Activated CD8-positive, alpha-beta memory T cell treated with anti-CD3 and anti-CD28 coated beads for 24 hours (primary cell): ENCODE data around the gene TMEM63B.
A peak's percentile ranks its signal among the peaks of the same experiment; 100 is the strongest.
"Not testable (repeated sequence)": the region's sequence is repeated elsewhere in the genome, so short reads cannot be mapped to it uniquely, and the experiment has no call there.

Source experiments
- DNase-seq: peaks from one replicate; pipeline ENCODE4 v3.0.0-alpha.2; 2020

The TMEM63B gene

DNA sequence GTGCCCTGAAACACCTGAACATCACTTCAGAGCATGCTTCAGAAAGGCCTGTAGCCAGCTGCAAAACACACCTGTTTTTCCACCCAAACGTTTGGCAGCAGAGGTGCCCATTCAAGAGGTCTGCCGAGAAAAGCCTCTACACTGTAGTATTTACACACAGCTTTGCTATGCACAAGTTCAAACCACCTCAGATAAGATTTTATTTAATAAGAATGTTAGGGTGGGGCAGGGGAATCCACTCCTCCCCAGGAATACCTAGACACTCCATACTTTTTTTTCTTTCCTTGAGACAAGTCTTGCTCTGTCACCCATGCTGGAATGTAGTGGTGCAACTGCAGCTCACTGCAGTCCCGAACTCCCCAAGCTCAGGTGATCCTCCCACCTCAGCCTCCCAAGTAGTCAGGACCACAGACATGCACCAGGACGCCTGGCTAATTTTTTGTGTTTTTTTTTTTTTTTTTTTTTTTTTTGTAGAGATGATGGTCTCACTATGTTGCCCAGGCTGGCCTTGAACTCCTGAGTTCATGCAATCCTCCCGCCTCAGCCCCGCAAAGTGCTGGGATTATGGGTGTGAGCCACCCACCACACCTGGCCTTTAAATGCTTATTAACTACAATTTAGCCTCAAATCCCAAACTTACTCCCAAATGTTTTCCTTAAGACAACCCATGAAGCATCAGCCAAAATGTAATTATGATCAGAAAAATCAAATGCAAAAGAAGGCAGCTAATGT lies 9.8 kb upstream of the TMEM63B start:
- DNase-seq, result no peak

DNA sequence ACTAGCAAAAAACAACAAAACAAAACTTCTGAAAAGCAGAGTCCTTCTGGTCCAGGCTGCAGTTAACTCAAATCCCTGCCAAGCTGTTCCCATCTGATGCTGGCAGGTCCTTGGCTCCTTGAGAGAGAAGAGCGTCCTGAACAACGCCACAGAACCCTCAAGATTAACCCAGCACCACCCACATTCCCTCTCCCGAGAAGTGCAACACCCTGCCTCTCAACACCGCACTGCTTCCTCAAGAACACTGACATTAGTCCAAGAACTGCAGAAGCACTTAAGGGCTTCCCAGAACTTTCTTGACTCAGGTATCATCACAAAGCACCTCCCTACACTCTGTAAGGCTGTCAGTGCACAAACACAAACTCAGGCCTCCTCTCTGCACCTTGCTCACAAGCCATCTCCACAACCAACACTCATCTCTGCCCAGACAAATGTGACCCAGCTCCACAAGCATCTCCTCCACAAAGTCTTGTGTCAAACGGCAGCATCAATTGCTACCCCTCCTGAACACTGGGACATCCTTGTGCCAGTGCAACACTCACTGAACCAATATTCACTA lies 7.6 kb upstream of the TMEM63B start:
- no peak for DNase-seq

DNA sequence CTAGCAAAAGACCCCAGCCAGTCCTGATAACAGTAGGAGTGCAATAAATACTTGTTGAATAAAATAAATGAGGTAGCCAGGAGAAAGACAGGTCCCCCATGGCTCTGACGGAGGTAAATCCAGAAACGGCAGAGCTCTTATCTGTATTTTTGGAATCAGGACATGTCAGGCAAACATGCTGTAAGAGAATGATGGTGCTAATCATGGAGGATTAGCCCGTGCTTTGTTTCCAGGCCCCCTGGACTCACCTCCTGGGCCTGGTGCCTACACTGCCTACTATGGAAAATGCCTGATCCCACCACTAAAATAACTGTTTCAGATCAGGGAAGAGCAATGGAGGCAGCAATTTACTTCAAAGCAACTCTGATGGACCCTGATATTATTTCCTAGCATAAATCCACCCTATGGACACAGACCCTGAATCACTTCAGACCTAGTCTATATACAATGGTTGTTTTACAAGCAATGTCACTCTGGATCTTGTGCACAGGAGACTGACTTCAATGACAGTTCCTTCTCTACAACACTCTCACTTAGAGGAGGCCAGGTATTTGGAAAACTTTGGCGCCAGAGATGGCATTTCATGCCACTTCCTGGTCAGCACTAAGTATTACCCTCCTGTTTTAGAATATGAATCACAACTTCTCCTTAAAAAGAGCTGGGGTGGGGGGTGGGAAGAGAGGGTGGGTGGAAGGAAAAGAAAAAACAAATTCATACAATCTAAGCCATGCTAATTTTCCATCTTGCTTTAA lies 6.5 kb upstream of the TMEM63B start:
- DNase-seq, result no peak

DNA sequence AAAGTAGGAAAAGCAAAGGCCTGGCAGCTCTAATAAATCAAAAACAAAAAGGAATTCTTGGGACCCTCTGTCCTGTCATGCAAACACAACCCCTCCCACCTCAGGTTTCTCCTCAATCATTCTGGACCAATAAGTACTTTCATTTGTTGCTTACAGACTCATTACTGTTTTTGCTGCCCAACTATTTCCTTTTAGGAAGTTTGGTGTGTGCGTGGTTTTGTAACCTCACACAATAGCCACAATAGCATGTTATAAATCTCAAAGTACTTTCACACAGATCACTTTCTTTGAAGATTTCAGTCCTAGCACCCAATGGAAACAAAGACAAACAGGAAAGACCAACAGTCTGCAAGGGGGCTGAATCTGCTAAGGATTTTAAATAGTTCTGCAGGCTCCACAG lies 4.6 kb upstream of the TMEM63B start:
- DNase-seq, result no peak

DNA sequence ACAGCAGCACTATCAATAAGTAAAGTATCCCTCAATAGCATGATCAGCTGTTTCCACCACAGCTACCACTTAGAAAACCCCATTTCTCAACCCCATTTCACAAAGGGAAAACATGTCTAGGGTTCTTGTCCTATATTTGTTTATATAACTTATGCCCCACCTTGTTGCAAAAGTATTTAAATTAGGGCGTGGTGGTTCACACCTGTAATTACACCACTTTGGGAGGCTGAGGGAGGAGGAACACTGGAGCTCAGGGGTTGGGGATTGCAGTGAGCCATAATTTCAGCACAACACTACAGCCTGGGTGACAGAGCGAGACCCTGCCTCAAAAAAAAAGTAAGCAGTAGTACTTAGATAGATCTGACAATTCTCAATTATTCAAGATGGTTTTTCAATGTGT lies 3.8 kb upstream of the TMEM63B start:
- no peak for DNase-seq

DNA sequence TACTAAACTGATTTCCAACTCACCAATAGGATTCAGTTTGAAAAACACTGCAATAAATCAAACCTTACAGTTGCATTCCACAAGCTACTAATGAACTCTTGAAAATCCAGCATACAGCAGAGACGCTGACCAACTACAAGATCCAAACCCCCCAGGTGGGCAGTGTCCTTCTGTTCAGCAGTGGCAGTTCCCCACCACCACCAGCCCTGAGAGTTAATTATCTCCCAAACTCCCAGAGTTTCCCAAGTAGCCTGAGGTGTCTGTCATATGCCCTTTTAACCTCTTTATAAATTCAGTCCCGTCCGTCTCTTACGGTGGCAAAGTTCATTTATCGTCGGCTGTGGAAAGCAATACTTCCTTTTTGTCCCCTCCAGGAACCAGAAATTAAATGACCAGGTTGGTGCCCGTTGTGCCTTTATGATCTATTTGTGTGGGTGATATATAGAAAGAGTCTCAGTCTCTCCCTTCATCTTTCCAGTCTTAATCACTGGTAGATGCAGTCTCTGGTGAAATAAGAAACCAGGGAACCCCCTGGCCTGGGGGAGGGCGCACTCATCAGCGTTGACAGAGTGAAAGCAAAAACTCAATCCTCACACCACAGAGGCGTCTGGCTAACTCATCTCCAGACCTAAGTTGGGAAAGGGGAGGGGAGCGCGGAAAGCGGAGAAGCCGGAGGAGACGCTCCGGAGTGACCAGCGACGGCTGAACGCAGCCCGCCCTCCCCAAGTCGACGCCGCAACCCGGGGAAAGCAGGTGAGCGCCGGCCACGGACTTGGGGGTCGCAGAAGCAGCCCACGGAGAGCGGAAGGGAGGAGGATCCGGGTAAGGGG lies 819 bp upstream of the TMEM63B start:
- DNase-seq, result peak; percentile 90

DNA sequence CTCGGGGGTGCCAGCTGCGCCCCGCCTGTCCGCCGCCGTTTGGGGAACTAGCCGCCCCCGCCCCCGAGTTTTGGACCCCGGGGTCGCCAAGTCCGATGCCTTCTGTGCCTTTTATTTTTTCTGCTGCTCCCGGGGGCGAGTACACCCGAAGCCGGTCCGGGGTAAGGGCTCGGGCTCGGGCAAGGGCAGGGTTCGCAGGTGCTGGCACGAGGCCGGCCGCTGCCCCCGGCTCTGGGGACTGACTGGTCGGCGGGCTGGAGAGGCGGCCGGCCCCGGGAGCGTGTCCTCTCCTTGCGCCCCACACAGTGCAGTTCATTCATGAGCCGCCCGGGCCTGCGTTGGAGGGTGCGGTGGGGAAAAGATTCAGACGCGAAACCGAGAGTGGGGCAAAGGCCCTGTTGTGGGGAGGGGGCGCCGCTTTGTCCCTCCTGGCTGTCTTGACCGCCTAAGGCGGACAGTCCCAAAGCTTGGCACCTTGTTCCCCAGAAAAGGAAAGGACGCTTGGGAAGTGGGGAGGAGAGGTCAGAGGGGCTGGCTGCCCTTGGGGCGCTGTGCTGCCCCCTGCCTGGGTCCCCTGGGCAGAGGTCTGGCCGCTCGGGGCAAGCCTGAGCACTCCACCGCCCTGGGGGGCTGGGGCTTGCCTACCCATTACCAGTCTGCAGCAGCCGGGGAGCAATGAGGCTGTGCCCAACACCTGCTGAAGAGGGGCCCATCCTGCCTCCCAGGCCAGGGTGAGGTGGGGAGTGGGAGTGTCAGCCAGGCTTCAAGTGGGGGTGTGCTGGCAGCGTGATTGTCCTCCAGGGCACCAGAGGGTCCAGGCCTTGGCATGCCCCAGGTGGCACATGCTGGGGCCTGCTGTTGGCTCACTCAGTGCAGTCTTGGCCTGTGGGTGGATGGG lies 915 bp downstream of the TMEM63B start:
- peak; percentile 63 for DNase-seq

DNA sequence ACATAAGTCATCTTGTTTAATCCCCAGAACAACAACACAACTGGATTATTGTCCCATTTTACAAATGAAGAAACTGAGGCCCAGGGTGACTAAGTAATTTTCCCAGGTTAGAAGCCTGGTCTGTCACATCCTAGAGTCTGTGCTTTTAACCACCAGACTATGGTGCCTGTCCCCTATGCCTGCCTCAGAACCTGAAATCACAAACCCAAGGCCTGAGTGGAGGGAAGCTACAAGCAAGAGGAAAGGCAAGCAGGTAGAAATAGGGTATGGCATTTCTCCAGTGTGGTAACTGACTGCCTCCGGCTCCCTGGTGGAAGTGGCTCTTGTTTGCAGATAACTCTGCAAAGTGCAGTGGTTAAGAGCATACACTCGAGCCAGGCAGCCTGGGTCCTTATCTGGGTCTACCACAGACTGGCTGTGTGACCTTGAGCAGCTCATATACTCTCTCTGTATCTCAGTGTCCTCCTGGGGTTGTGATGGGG lies 2.5 kb downstream of the TMEM63B start:
- no peak for DNase-seq

DNA sequence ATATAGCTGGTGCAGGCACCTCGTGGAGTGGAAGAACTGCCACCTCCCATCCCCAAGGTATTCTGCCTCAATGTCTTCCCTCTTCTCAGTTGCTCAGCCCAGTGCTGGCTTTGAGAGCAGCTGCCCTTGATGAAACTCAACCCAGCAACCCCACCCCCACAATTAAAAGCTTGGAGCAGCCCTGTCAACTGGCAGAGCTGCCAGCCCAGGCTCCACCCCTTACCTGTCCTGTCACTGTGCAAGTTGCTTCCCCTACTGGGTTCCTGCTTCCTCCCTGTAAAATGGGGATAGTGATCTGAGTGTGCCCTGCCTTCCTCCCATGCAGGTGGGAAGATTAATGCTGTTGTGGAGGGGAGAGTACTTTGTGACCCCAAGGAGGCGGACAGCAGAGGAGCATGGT lies 4.5 kb downstream of the TMEM63B start:
- DNase-seq, result no peak

DNA sequence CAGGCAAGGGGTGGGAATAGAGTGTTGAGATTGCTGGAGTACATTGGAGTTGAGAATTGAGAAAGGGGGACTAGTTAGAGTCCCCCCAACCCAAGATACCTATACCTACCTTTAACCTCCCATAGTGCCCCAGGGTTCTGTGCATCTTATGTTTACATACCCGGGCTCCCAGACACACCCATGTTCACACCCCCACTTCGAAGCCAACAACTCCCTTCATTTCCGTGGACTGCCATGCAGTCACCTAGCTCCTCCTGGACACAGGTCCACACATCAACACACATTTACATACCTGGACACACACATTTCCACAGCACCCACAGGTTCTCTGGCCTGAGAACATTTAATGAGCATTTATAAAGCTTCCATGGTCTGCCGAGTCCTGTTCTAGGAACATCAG lies 5.1 kb downstream of the TMEM63B start:
- no peak for DNase-seq

DNA sequence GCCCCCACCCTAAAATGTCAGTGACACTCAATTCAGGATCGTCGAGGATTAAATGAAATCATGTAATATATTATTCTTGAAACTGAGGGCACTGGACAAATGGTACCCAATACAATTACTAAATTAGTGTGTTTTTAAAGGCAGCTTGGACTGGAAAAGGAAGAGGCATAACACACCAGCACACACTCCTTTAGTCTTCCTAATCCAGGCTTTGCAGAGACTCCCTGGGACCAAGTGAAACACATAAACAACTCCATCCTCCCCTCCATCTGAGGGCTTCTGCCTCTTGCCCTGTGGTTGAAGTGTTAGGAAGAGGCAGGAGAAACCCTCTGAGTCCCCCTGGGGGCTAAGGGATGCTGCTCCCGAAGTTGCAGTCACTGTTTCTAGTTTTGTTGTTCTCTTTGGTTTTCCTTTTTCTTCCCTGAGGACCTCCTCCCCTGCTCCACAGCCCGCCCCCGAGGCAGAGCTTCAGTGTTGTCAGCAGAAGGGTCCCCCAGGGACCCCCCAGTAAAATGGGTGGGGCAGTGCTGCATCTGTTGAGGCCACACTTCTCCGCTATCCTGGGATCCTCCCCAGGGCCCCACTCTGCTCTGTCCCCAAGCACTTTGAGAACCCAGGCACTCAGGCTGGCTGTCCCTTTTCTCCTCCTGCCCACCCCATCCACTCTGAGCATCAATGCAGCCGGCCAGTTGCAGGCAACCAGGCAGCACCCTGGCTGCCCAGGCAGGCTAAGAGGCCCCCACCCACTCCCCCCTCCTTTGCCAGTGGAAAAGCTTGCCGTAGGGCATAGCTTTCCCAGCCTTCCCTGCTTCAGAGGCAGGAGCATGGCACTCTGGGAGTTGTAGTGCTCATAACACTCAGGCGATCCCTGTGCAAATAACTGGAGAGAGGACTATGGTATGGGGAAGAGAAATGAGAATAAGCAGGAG lies 5.9 kb downstream of the TMEM63B start:
- no peak for DNase-seq

DNA sequence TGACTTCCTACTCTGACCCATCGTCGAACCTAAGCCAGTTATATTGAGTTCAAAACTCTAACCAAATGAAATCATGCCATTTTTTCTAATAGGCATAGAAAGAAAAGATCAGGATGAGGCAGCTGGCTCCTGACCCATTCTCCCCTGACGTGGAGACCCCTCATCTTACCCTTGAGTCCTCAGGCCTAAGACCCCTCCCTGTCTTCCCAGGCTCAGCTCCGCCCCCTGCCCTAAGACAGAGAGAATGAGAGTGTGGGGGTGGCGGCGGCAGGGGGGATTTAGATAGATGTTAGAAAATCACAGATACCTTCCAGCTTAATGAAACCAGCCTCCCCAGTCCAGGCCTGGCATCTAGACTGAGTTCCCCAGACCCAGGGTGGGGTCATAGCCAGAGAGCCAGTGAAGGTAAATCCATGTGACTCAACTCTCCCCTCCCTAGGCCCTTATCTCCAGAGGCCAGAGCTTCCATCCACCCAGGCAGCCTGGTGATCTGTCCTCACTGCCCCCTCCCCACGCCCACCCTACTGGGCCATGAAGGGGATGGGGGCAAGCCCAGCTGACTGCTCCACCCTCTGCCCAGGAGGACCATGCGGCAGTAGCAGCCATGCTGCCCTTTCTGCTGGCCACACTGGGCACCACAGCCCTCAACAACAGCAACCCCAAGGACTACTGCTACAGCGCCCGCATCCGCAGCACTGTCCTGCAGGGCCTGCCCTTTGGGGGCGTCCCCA lies 6.8 kb downstream of the TMEM63B start:
- no peak for DNase-seq

DNA sequence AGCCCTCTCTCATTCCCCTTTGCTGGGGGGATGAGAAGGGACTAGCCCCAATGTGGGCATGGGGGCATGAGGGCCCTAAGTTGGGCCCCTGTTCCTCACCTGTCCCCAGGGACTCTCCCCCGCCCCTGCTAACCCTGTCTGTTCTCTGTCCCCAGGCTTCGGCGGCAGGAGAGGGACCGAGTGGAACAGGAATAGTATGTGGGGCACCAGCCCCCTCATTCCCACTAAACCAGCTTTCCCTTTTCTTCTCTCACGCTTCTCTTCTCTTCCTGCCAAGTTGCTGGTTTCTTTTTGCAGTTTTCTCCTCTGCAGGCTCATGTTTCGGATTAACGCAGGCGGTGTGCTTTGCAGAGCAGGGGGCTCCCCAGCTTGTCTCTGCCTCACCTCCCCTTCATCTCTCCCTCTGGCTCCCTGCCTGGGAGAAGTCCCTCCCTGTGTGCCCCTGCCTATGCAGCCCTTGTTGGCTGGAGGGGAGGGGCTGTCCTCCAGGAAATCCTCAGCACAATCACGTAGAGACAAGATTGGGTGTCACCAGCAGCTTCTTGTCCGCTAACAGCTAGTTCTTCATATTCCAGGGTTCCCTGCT lies 7.9 kb downstream of the TMEM63B start:
- no peak for DNase-seq

DNA sequence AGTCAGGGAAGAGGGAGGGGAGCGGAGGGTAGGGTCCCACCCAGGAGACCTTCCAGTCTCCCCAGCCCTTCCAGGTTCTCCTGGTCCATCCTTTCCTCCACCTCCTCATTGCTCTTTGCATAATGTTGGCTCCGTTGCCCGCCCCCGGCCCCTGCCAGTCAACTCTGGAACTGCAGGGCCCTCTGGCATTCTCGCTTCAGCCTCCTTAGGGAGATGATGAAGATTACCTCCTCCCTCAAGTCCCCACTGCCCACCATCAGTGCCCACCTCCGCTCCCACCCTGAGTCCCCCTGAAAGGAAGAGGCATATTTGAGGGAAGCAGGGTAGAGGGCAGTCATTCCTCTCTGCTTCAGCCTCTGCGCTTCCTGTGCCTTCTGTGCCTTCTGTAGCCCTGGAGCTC lies 8.5 kb downstream of the TMEM63B start:
- no peak for DNase-seq

DNA sequence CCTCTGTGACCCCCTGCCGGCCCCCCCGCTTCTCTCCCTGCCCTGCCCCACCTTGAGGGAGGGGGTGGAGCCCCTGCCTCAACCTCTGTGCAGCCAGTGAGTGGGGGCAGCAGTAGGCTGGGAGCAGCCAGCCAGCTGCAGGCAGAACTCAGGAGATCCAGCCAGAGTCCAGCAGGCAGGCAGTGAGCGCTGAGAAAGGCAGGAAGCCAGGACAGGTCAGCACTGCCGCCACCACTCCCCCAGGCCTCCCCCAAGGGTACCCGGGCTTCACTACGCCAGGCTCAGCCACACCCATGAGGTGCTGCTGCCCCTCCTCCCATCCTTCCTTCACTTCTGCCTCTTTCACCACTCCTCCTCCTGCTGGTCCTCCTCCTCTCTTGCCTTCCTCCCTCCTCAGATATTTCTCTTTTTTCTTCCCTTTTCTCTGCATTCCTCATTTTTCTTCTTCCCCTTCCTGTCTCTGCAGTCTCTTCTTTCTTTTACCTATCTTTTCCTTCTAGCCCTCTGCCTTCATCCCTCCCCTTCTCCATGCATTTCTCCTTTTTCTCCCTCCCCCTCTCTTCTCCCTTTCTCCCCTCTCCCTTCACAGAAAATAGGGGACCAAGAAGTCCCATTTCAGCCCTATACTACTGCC lies 11.5 kb downstream of the TMEM63B start:
- no peak for DNase-seq

DNA sequence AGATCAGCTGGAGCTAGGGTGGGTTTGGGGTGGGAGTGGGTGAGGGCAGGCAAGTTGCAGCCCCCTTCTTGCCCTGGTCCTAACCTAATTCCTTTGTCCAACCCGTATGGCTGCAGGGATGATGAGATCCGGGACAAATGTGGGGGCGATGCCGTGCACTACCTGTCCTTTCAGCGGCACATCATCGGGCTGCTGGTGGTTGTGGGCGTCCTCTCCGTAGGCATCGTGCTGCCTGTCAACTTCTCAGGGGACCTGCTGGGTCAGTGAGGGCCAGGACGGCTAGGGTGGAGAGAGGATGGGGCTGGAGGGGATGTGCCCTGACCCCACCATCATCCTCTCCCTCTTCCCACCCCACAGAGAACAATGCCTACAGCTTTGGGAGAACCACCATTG lies 12.0 kb downstream of the TMEM63B start:
- DNase-seq, result no peak

DNA sequence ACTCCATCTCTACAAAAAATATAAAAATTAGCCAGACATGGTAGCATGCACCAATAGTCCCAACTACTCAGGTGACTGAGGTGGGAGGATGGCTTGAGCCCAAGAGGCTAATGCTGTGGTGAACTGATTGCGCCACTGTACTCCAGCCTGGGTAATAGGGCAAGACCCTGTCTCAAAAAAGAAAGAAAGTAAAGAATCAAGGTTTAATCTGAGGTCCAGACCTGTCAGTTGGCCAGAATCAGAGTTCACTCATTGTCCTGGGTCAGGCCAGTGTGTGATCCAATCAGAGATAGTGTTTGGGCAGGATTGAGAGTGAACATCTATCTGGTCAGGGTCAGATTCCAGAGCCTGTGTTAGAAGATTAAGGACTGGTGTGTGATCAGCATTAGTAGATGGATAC lies 15.5 kb downstream of the TMEM63B start:
- no peak for DNase-seq

DNA sequence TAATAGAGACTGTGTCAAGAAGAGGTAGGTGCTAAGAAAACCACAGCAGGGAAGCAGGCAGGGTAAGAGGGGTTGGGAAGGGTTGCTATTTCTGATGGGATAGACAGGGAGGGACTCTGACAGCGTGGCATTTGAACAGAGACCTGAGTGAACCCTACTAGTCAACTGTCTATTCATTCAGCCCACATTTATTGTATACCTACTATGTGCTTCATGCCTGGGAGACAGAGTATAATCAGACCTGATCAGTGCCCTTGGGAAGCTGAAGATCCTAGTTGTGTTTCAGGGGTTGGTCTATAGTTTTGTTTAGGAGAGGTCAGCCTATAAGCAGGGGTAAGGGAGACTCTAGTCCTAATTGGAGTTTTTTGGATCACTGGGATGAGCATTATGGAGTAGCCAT lies 16.4 kb downstream of the TMEM63B start:
- no peak for DNase-seq

DNA sequence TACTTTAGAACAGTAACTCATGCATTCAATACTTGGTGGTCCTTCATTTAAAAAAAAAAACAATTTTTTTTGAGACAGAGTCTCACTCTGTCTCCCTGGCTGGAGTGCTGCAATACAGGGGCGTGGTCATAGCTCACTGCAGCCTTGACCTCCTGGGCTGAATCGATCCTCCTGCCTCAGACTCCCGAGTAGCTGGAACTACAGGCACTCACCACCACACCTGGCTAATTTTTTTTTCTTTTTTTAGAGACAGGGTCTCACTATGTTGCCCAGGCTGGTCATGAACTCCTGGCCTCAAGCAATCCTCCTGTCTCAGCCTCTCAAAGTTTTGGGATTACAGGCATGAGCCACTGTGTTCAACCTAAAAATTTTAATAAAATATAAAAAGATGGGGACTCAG lies 17.2 kb downstream of the TMEM63B start:
- not testable (repeated sequence) for DNase-seq
